GM18909 (cell line): ENCODE results near the gene RHBG.

Experiments
- ATAC-seq: cut with Tn5 transposase; IDR thresholded peaks from one replicate; pipeline ENCODE4 v1.9.1; 2021; ENCODE audit warnings: mild to moderate bottlenecking; ENCODE audit not compliant: unreplicated experiment, poor library complexity

Gene RHBG

GRCh38 chr1:156402331-156403020 is 33.5 kb downstream of the RHBG start:
- ATAC-seq: no peak

GRCh38 chr1:156405670-156406069 is 36.7 kb downstream of the RHBG start:
- no peak for ATAC-seq

GRCh38 chr1:156406251-156406650 is 37.2 kb downstream of the RHBG start:
- ATAC-seq: no peak

- no peak for ATAC-seq
Measured at GRCh38 chr1:156407344-156407743, 38.3 kb downstream of the RHBG start.

GRCh38 chr1:156407760-156408159 is 38.7 kb downstream of the RHBG start:
- no peak for ATAC-seq

GRCh38 chr1:156409439-156409838 is 40.4 kb downstream of the RHBG start:
- no peak for ATAC-seq

GRCh38 chr1:156410238-156410637 is 41.2 kb downstream of the RHBG start:
- no peak for ATAC-seq

GRCh38 chr1:156410740-156411139 is 41.7 kb downstream of the RHBG start:
- no peak for ATAC-seq

- ATAC-seq: no peak
Measured at GRCh38 chr1:156412653-156413321, 43.8 kb downstream of the RHBG start.

GRCh38 chr1:156413391-156414246 is 44.6 kb downstream of the RHBG start:
- ATAC-seq: no peak

GRCh38 chr1:156414461-156415064 is 45.6 kb downstream of the RHBG start:
- ATAC-seq: no peak

GRCh38 chr1:156416993-156417392 is 48.0 kb downstream of the RHBG start:
- no peak for ATAC-seq

GRCh38 chr1:156417401-156418020 is 48.5 kb downstream of the RHBG start:
- ATAC-seq: no peak

- ATAC-seq: no peak
Measured at GRCh38 chr1:156418416-156419070, 49.5 kb downstream of the RHBG start.

- no peak for ATAC-seq
Measured at GRCh38 chr1:156419854-156420204, 50.8 kb downstream of the RHBG start.

GRCh38 chr1:156420205-156421061 is 51.4 kb downstream of the RHBG start:
- no peak for ATAC-seq

- peak; percentile 72 for ATAC-seq
Measured at GRCh38 chr1:156421062-156421938, 52.3 kb downstream of the RHBG start.
